HTERT RPE-1 (cell line): ENCODE measurements around the gene PSMB5.

ENCODE experiments used
- in situ Hi-C: fragments of 300-500 bp; cut with MboI; formaldehyde crosslinking; loops from 4 replicates; pipeline ENCODE4 v1.14.3; 2020; ENCODE audit warnings: low sequenced_read_pairs

Gene PSMB5

GRCh38 chr14:22996768-22997654 lies 37.7 kb downstream of the PSMB5 start:
- in situ Hi-C loops: no loop called here

- in situ Hi-C loops: no loop called here
These were observed 38.6 kb downstream of the PSMB5 start for GRCh38 chr14:22995889-22996625.

GRCh38 chr14:22994762-22995275 lies 39.9 kb downstream of the PSMB5 start:
- in situ Hi-C loops: no loop called here

DNA sequence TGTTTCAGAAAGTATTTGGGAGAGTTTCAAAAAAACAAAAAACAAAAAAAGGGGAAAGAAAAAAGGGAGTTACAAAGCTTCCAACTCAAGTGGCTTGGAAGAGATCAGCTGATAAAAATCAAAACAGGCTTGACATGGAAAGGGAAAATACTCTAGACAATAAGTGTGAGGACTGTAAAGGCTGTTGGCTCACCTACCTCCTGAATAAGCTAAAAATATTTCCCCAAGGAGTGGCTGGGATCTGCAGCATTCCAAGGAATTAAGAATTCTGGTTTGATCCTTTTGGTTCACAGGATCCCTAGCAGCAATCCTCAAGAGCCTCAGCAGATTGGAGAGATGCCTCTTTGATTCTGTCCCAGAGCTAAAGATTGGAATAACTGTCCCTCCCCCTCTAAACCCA lies 41.2 kb downstream of the PSMB5 start:
- in situ Hi-C loops: no loop called here

GRCh38 chr14:22991852-22992251 lies 42.8 kb downstream of the PSMB5 start:
- in situ Hi-C loops: no loop called here

DNA sequence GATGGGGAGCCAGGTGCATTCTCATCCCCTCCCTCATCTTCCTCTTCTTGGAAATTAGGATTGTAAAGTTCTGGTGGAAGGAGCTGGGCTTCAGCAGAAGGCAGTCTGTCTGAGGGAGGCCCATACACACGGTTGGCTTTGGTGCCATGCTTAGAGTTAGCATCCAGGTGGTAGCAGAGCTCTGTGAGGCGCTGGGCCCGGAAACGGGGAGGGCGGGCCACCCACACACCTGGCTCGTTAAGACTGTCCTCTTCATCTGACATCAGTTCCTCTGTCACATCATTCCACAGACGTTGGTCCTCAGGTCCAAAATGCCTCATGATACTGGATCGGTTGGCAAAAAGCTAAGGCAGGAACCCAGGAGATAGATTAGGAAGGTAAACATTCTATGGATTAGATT lies 47.4 kb downstream of the PSMB5 start:
- in situ Hi-C loops: no loop called here

DNA sequence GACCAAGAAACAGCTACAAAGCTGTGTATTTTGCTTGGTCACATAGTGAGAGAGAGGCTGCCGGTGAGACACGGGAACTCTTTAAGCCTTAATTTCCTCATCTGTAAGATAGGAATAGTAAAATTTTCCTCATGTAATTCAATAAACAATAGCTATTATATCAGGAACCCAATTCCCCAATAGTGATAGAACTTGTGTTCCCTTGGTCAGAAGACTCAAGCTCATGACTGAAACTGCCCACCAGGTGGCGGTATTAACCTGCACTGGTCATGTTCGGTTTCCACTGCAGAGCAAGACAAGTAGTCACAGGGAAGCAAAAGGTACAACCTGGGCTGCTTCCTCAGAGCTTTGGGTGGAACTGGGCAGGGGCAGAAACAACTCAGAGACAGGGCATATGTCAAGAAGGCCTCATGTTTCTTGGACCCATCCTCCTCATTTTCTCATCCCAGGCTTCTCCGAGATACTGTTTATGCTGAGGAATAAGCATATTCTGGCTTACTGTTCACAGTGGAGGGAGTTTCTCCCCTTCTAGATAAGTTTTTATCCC lies 48.1 kb downstream of the PSMB5 start:
- in situ Hi-C loops: no loop called here

DNA sequence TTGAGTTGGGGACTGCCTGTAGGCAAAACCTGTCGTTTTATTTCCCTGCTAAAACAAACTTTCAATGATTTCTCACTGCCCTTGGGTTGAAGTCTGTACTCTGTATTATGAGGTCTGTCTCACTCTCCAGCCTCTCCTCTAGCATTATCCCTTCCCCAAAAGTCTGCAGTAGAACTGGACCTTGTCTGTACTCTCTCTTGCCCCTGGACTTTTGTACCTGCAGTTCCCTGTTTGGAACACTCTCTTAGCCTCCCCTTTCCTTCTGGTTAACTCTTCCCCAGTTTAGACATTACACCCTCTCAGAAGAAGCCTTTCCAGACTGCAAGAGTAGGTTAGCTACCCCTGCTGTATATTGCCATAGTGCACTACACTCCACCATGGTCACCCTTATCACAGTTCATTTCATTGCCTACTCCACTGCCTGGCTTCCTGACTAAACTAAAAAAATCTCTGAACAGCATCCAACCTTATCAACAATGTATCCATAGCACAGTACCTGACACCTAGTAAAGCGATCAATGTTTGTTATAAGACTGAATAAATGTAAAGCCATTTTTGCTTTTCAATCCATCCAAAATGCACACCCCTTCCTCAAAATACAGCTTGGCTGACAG lies 48.7 kb downstream of the PSMB5 start:
- in situ Hi-C loops: no loop called here

DNA sequence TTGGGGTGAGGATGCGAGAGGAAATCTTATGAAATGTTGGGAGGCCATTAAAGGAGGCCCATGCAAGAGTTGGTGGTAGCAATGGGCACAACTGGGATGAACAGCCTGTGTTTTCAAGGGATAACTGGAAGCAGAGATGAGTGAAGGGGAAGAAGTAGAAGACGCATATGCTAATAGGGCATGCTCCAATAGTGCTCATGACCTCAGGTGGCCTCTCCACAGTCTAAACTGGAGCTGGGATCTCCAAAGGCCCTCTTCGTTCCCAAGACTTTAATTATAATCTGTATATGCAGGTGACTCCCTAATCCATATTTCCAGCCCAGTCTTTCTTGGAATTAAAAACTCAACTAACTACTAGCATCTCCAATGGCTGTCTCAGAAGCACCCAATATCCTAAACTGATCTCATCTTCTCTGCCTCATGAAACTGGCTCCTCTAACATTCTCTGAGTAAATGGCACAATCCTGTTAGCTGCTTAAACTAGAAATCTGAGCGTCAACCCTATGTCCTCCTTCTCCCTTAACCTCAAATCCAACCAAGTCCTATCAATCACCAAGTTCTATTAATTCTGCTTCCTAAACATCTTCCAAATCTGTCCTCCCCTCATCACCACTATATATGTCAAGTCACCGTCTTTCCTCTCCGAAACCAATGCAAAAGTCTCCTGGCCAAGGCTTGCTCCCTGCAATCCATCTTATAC lies 49.6 kb downstream of the PSMB5 start:
- in situ Hi-C loops: no loop called here

- in situ Hi-C loops: no loop called here
These were observed 52.0 kb downstream of the PSMB5 start, which contains the start of gene AJUBA for GRCh38 chr14:22982477-22983245. TSS of gene AJUBA (minus strand) at chr14:22982551. CDS start at chr14:22982266, 285 bp downstream.

- in situ Hi-C loops: no loop called here
These were observed 52.7 kb downstream of the PSMB5 start for GRCh38 chr14:22981876-22982476.

DNA sequence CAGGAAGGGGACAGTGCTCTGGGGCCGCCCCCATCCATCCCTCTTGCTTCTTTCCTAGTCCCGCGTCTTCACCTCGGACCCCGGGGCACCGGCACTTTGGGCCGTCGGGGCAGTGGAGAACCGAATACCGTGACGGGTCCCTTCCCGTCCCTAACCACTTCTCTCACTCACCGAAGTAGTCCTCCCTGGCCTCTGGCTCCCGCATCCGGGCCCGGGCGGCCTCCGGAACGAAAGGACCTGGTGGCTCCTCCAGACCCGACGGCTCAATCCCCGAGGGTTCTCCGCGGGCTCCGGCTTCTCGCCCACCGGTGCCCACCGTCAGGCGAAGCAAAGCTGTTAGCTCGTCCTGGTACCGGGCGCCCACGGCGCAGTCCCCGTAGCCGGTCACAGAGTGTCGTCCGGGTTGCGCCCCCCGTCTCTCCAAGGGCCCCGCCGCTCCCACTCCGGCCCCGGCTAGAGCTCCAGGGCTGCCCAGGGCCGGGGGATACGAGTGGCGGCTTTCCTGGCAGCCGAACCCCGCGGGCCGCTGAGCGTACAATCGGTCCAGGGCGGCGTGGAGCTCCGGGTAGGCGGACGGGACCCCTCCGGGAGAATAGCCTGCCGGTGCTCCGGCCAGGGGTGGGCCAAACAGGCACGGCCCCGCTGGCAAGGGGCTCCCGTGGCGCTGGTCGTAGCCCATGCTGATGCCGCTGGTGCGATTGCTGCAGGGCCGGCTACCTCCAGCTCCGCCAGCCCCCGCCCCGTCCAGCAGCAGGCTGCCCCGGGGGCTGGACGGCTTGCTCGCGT lies 53.4 kb downstream of the PSMB5 start:
- in situ Hi-C loops: no loop called here

DNA sequence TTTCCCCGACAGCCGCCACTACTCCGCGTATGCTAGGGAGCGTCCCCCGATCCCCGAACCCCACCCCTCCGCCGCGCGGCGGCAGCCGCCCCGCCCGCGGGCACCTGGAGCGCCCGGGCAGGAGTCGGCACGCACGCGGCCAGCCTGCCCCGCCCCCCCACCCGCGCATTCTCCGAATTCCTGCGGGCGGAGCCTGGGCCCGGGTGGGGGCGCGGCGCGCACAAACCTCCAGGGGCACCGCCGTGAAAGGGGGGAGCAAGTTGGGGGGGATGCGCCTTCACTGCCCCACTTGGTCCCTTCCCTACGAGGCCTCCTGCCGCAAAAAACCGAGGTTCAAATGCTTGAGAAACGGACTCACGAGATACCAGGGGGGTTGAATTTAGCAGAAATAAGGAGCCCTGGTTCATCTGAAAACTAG lies 54.0 kb downstream of the PSMB5 start:
- in situ Hi-C loops: no loop called here

DNA sequence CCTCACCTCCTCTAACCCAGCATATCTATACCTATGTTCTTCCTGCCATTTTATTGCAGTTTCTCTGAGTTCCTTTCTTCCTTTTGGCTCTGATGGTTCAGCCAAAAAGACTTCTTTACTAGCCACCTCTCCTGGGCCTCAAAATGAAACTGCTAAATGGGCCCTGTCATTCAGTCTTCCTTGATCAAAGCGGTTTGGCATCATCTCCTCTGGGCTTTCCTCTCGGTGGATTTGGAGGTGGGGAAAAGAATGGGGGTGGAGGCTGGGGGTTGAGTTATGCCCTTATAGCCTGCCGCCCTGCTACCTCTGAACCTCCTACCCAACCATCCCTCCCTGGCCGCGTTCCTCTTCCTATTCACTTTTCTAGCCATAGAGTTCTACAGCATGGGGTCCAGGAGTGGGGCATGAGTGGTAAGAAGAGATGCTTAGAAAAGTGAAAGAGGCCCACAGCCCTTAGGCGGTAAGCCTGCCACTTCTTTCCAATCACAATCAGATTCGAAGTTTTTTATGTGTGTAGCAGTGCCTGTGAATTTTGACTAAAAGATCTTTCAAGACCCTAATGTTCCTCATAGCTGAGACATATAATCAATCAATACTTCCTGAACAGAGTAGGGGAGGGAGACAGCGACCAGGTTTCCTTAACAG lies 54.8 kb downstream of the PSMB5 start:
- in situ Hi-C loops: no loop called here

- in situ Hi-C loops: no loop called here
These were observed 55.6 kb downstream of the PSMB5 start for GRCh38 chr14:22978981-22979671.

- in situ Hi-C loops: no loop called here
These were observed 56.2 kb downstream of the PSMB5 start for GRCh38 chr14:22978487-22978837.

GRCh38 chr14:22977684-22978486 lies 56.8 kb downstream of the PSMB5 start:
- in situ Hi-C loops: no loop called here
